Trophoblast cell (in vitro differentiated cells and primary cell): ENCODE measurements around the gene SLC35D2.

Experiments used
- DNase-seq, 2 donors: peaks; one replicate each; pipeline ENCODE4 v3.0.0-alpha.2; 2016
- H2AFZ ChIP-seq: 2 replicates; pipeline ENCODE4 v1.6.1; 2013; ENCODE audit warnings: low read length, moderate library complexity, mild to moderate bottlenecking; ENCODE audit not compliant: insufficient read depth, poor library complexity
- H2AK5ac ChIP-seq: 2 replicates; pipeline ENCODE4 v1.6.1; 2013; ENCODE audit warnings: mild to moderate bottlenecking, low read length
- H2BK120ac ChIP-seq: 2 replicates; pipeline ENCODE4 v1.6.1; 2013; ENCODE audit warnings: low read length, mild to moderate bottlenecking, moderate library complexity; ENCODE audit not compliant: insufficient read depth, poor library complexity
- H2BK12ac ChIP-seq: 2 replicates; pipeline ENCODE4 v1.6.1; 2013; ENCODE audit warnings: mild to moderate bottlenecking, low read length, moderate library complexity
- H2BK5ac ChIP-seq: 2 replicates; pipeline ENCODE4 v1.6.1; 2013; ENCODE audit warnings: low read length, low read depth, moderate library complexity, mild to moderate bottlenecking; ENCODE audit not compliant: poor library complexity
- H3K14ac ChIP-seq: 2 replicates; pipeline ENCODE4 v1.6.1; 2013; ENCODE audit warnings: mild to moderate bottlenecking, low read length
- H3K18ac ChIP-seq: 2 replicates; pipeline ENCODE4 v1.6.1; 2013; ENCODE audit warnings: mild to moderate bottlenecking, low read length
- H3K23ac ChIP-seq: 2 replicates; pipeline ENCODE4 v1.6.1; 2013; ENCODE audit warnings: low read length
- H3K27ac ChIP-seq: 2 replicates; pipeline ENCODE4 v1.5.1; 2013; ENCODE audit warnings: low read depth, mild to moderate bottlenecking, inconsistent platforms, low read length, moderate library complexity
- H3K27me3 ChIP-seq: 2 replicates; pipeline ENCODE4 v1.6.1; 2013; ENCODE audit warnings: inconsistent platforms, mild to moderate bottlenecking, low read length, moderate library complexity; ENCODE audit not compliant: insufficient read depth
- H3K36me3 ChIP-seq, 2 experiments: 1 replicate in 1 of 2; 2 replicates in 1 of 2; pipeline ENCODE4 v1.6.1; 2013; ENCODE audit warnings: low read length in 2 of 2, mild to moderate bottlenecking in 2 of 2, moderate library complexity in 1 of 2; ENCODE audit not compliant: insufficient read depth in 2 of 2, control insufficient read depth in 1 of 2
- H3K4ac ChIP-seq: 2 replicates; pipeline ENCODE4 v1.6.1; 2013; ENCODE audit warnings: low read depth, mild to moderate bottlenecking, low read length, moderate library complexity
- H3K4me1 ChIP-seq, 2 experiments: 1 replicate in 1 of 2; 2 replicates in 1 of 2; pipeline ENCODE4 v1.6.1; 2013; ENCODE audit warnings: low read length in 2 of 2, mild to moderate bottlenecking in 2 of 2, moderate library complexity in 1 of 2; ENCODE audit not compliant: insufficient read depth in 2 of 2, control insufficient read depth in 1 of 2
- H3K4me2 ChIP-seq: 2 replicates; pipeline ENCODE4 v1.6.1; 2013; ENCODE audit warnings: inconsistent platforms, mild to moderate bottlenecking, low read length, moderate library complexity
- H3K4me3 ChIP-seq: 2 replicates; pipeline ENCODE4 v1.5.1; 2013; ENCODE audit warnings: mild to moderate bottlenecking, low read depth, low read length, inconsistent platforms
- H3K79me1 ChIP-seq: one replicate; pipeline ENCODE4 v1.6.1; 2013; ENCODE audit warnings: low read length
- H3K79me2 ChIP-seq: 2 replicates; pipeline ENCODE4 v1.6.1; 2013; ENCODE audit warnings: low read length, mild to moderate bottlenecking; ENCODE audit not compliant: control insufficient read depth, insufficient read depth, poor library complexity
- H3K9ac ChIP-seq: 2 replicates; pipeline ENCODE4 v1.6.1; 2013; ENCODE audit warnings: mild to moderate bottlenecking, low read length
- H3K9me3 ChIP-seq: 2 replicates; pipeline ENCODE4 v1.6.1; 2013; ENCODE audit warnings: low read depth, mild to moderate bottlenecking, control low read depth, inconsistent platforms, low read length; ENCODE audit not compliant: insufficient read depth
- H4K12ac ChIP-seq: 2 replicates; pipeline ENCODE4 v1.6.1; 2013; ENCODE audit warnings: low read depth, mild to moderate bottlenecking, low read length, moderate library complexity
- H4K8ac ChIP-seq: 2 replicates; pipeline ENCODE4 v1.6.1; 2013; ENCODE audit warnings: low read depth, mild to moderate bottlenecking, low read length, moderate library complexity
- H4K91ac ChIP-seq: one replicate; pipeline ENCODE4 v1.6.1; 2013; ENCODE audit warnings: low read depth, mild to moderate bottlenecking, low read length, moderate library complexity
- WGBS: extraction: QIAGEN DNeasy Blood & Tissue Kit; methylation state at CpG from one replicate; pipeline ENCODE4 v1.1.7; 2013; ENCODE audit warnings: missing lambda C conversion rate; ENCODE audit not compliant: insufficient read length, insufficient coverage; ENCODE audit errors: extremely low coverage; 5-methylcytosine and 5-hydroxymethylcytosine counted together

The SLC35D2 gene

GRCh38 chr9:96408409-96409280 lies 25.1 kb upstream of the SLC35D2 start:
- no peak for DNase-seq
- Histone ChIP-seq H3K79me1 (no peaks in the 10 kb centered on the region), H3K27me3 (no peaks in the 10 kb centered on the region), H4K8ac (no peak overlapping the region), H2AK5ac (no peak overlapping the region), H3K14ac (no peak overlapping the region), H4K12ac (no peak overlapping the region), H3K9me3 (no peaks in the 10 kb centered on the region), H3K79me2 (peaks cover 8% of the 10 kb centered on the region), H2BK120ac (no peak overlapping the region), H3K18ac (no peak overlapping the region), H2BK12ac (no peak overlapping the region), H4K91ac (no peak overlapping the region), H3K27ac (no peak overlapping the region), H3K4me3 (no peak overlapping the region), H3K4ac (peak overlapping the region; percentile 10), H3K4me2 (no peak overlapping the region), H2BK5ac (no peak overlapping the region), H3K36me3 (peaks cover 2 to 7% of the 10 kb centered on the region in 2 experiments), H3K23ac (no peak overlapping the region), H3K4me1 (peaks cover 0 to 1% of the 10 kb centered on the region in 2 experiments), H2AFZ (no peak overlapping the region), H3K9ac (no peak overlapping the region)
- no CpG with 5 or more reads among the region's 9 CpGs for WGBS

- no peak overlapping the region for H3K14ac ChIP-seq
These were observed 16.8 kb upstream of the SLC35D2 start for GRCh38 chr9:96400132-96400910.

GRCh38 chr9:96399325-96399633 lies 15.8 kb upstream of the SLC35D2 start:
- Histone ChIP-seq H4K8ac (no peak overlapping the region), H2BK12ac (no peak overlapping the region), H3K4me2 (no peak overlapping the region), H3K79me2 (no peaks in the 10 kb centered on the region), H3K9ac (no peak overlapping the region), H3K4me1 (peaks cover 0 to 3% of the 10 kb centered on the region in 2 experiments), H3K79me1 (no peaks in the 10 kb centered on the region), H2AK5ac (no peak overlapping the region), H3K14ac (no peak overlapping the region), H3K18ac (no peak overlapping the region), H3K4ac (no peak overlapping the region), H2BK120ac (no peak overlapping the region), H3K27me3 (no peaks in the 10 kb centered on the region), H4K12ac (no peak overlapping the region), H3K27ac (no peak overlapping the region), H3K23ac (no peak overlapping the region), H3K4me3 (no peak overlapping the region), H2BK5ac (no peak overlapping the region), H4K91ac (no peak overlapping the region), H2AFZ (no peak overlapping the region), H3K36me3 (peaks cover 2 to 3% of the 10 kb centered on the region in 2 experiments), H3K9me3 (no peaks in the 10 kb centered on the region)
- DNase-seq = no peak
- WGBS = no CpG with 5 or more reads among the region's 3 CpGs

More at GRCh38 chr9:96400132-96400910, 16.8 kb upstream of the SLC35D2 start:
- Histone ChIP-seq H3K27me3 (no peaks in the 10 kb centered on the region), H2BK120ac (no peak overlapping the region), H3K4ac (no peak overlapping the region), H3K4me3 (no peak overlapping the region), H3K4me2 (no peak overlapping the region), H3K4me1 (peaks cover 0 to 3% of the 10 kb centered on the region in 2 experiments), H2BK12ac (no peak overlapping the region), H2BK5ac (no peak overlapping the region), H3K23ac (no peak overlapping the region), H2AFZ (no peak overlapping the region), H3K18ac (no peak overlapping the region), H3K79me2 (no peaks in the 10 kb centered on the region), H4K8ac (no peak overlapping the region), H3K9me3 (no peaks in the 10 kb centered on the region), H4K91ac (no peak overlapping the region), H3K79me1 (no peaks in the 10 kb centered on the region), H2AK5ac (no peak overlapping the region), H4K12ac (no peak overlapping the region), H3K27ac (no peak overlapping the region), H3K36me3 (peaks cover 0 to 3% of the 10 kb centered on the region in 2 experiments), H3K9ac (no peak overlapping the region)
- DNase-seq = no peak

- Histone ChIP-seq H3K9me3 (no peaks in the 10 kb centered on the region), H3K4me1 (peaks cover 0 to 3% of the 10 kb centered on the region in 2 experiments), H3K4me3 (no peak overlapping the region), H3K18ac (no peak overlapping the region), H3K27ac (peak overlapping the region; percentile 0), H3K79me1 (no peaks in the 10 kb centered on the region), H3K4ac (peak overlapping the region; percentile 31), H4K12ac (no peak overlapping the region), H3K4me2 (no peak overlapping the region), H3K79me2 (no peaks in the 10 kb centered on the region), H2BK5ac (no peak overlapping the region), H3K9ac (no peak overlapping the region), H2AFZ (no peak overlapping the region), H3K14ac (no peak overlapping the region), H3K27me3 (no peaks in the 10 kb centered on the region), H3K23ac (no peak overlapping the region), H2BK12ac (no peak overlapping the region), H2BK120ac (no peak overlapping the region), H2AK5ac (no peak overlapping the region), H3K36me3 (peaks cover 2 to 3% of the 10 kb centered on the region in 2 experiments), H4K91ac (no peak overlapping the region), H4K8ac (no peak overlapping the region)
- DNase-seq = no peak
- WGBS = no CpG with 5 or more reads among the region's 3 CpGs
These were observed 15.2 kb upstream of the SLC35D2 start for GRCh38 chr9:96398582-96399324.
